GM19238 (cell line): ENCODE measurements around the gene FOLR2.
"Not testable (repeated sequence)": the region's sequence is repeated elsewhere in the genome, so short reads cannot be mapped to it uniquely, and the experiment has no call there.

ENCODE experiments used
- DNase-seq: peaks from one replicate; pipeline ENCODE4 v3.0.0; 2011; ENCODE audit warnings: low spot score; ENCODE audit not compliant: insufficient read length

The FOLR2 gene

GRCh38 chr11:72216638-72217037, at the start of gene FOLR2:
TSS of gene FOLR2 (plus strand) at chr11:72216794. CDS start at chr11:72218585, 1,791 bp downstream.
- no peak for DNase-seq

GRCh38 chr11:72169046-72169555, 47.5 kb upstream of the FOLR2 start:
- not testable (repeated sequence) for DNase-seq

- not testable (repeated sequence) for DNase-seq
Measured at GRCh38 chr11:72169754-72170153, 46.8 kb upstream of the FOLR2 start.

GRCh38 chr11:72172043-72172442, 44.6 kb upstream of the FOLR2 start:
- DNase-seq, result not testable (repeated sequence)

- DNase-seq, result no peak
Measured at GRCh38 chr11:72173291-72173690, 43.3 kb upstream of the FOLR2 start.

- no peak for DNase-seq
Measured at GRCh38 chr11:72174302-72175070, 42.1 kb upstream of the FOLR2 start.

- no peak for DNase-seq
Measured at GRCh38 chr11:72177656-72178055, 38.9 kb upstream of the FOLR2 start.

GRCh38 chr11:72179049-72179803, 37.4 kb upstream of the FOLR2 start:
- no peak for DNase-seq

- no peak for DNase-seq
Measured at GRCh38 chr11:72179804-72180396, 36.7 kb upstream of the FOLR2 start.

GRCh38 chr11:72180892-72181552, 35.6 kb upstream of the FOLR2 start:
- not testable (repeated sequence) for DNase-seq

GRCh38 chr11:72181553-72181958, 35.0 kb upstream of the FOLR2 start:
- DNase-seq, result not testable (repeated sequence)

- DNase-seq, result no peak
Measured at GRCh38 chr11:72188267-72188666, 28.3 kb upstream of the FOLR2 start.

- DNase-seq, result no peak
Measured at GRCh38 chr11:72189455-72190250, 26.9 kb upstream of the FOLR2 start.

GRCh38 chr11:72190631-72191071, 25.9 kb upstream of the FOLR2 start:
- no peak for DNase-seq

- no peak for DNase-seq
Measured at GRCh38 chr11:72191961-72192381, 24.6 kb upstream of the FOLR2 start, which contains the start of gene FOLR1. TSS of gene FOLR1 (plus strand) at chr11:72192140. CDS start at chr11:72192174, 34 bp downstream.

GRCh38 chr11:72195518-72196270, 20.9 kb upstream of the FOLR2 start:
- DNase-seq, result no peak

- DNase-seq, result not testable (repeated sequence)
Measured at GRCh38 chr11:72201445-72201844, 15.1 kb upstream of the FOLR2 start.

- no peak for DNase-seq
Measured at GRCh38 chr11:72202571-72202970, 14.0 kb upstream of the FOLR2 start.

GRCh38 chr11:72203163-72203562, 13.4 kb upstream of the FOLR2 start:
- DNase-seq, result no peak

- no peak for DNase-seq
Measured at GRCh38 chr11:72204886-72205285, 11.7 kb upstream of the FOLR2 start.
